Suprapubic skin (tissue), 4 donors: ENCODE results near the gene GHITM.

ENCODE experiments used
- CTCF ChIP-seq, 2 donors: fragments of 200-600 bp in 1 of 2; fragments of 450-650 bp in 1 of 2; sonication (generic) in 1 of 2; IDR thresholded peaks; one replicate each; pipeline ENCODE4 v1.5.1; 2016 to 2019; ENCODE audit warnings: antibody characterized with exemption in 2 of 2, mild to moderate bottlenecking in 1 of 2, moderate library complexity in 1 of 2
- EP300 ChIP-seq: sonication (generic); formaldehyde crosslinking; IDR thresholded peaks from one replicate; pipeline ENCODE4 v1.6.1; 2017; ENCODE audit warnings: antibody characterized with exemption
- POLR2A ChIP-seq, 2 donors: fragments of 450-650 bp; IDR thresholded peaks; one replicate each; pipeline ENCODE4 v1.6.1; 2017; ENCODE audit warnings: antibody characterized with exemption in 2 of 2, mild to moderate bottlenecking in 2 of 2, moderate library complexity in 2 of 2
- POLR2AphosphoS5 ChIP-seq, 3 donors: sonication (generic); formaldehyde crosslinking; IDR thresholded peaks; one replicate each; pipeline ENCODE4 v1.6.1; 2017; ENCODE audit warnings: antibody characterized with exemption in 3 of 3

- no peak for TF ChIP-seq CTCF (IDR thresholded peaks at IDR 0.05)
- no peak for TF ChIP-seq EP300
- TF ChIP-seq POLR2A (IDR thresholded peaks at IDR 0.05): no peak
- TF ChIP-seq POLR2AphosphoS5 (IDR thresholded peaks at IDR 0.05): no peak
Observed at GRCh38 chr10:84117686-84118394, 21.5 kb upstream of the GHITM start.
